GM23248 (cell line): Measurements from ENCODE around the gene ATP7B.

Experiments
- EZH2 ChIP-seq: fragments of 200-600 bp; sonication (generic); IDR thresholded peaks from 2 replicates; pipeline ENCODE4 v1.6.1; 2018; ENCODE audit warnings: antibody characterized with exemption, mild to moderate bottlenecking; ENCODE audit not compliant: insufficient read depth, poor library complexity, severe bottlenecking
- EZH2phosphoT487 ChIP-seq: fragments of 200-600 bp; sonication (generic); IDR thresholded peaks from 2 replicates; pipeline ENCODE4 v1.6.1; 2018; ENCODE audit warnings: antibody characterized with exemption, moderate library complexity, mild to moderate bottlenecking, low read depth; ENCODE audit not compliant: insufficient read depth

DNA sequence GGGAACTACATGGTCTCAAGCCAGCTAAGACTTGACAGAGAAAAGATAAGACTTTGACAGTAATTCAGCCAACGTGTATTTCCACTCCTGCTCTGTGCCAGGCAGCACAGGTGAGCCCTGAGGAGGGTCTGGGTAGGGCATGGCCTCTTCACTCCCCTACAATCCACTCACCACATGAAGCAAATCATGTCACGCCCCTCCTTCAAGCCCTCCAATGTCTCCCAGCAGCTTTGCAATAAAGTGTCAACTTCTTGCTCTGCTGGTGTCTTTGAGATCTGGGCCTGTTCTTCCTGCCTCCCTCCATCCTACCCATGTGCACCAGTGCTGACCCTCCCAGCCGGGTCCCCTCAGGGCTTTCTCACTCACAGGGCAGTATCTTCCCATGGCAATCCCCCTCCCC lies 91.0 kb downstream of the ATP7B start:
- TF ChIP-seq EZH2 (no peak), EZH2phosphoT487 (no peak)
